ENCODE measurements around the gene PHLDA1. TPM values are rescaled to one million over a fixed set of nuclear protein-coding genes. Genes with fewer than 3 reads are reported as not detected.

The PHLDA1 gene
- total RNA-seq, 1 donor from 2014 or later = 102 TPM

GRCh38 chr12:75984577-75985182, 46.9 kb downstream of the PHLDA1 start:
- peak; percentile 44 for ATAC-seq

GRCh38 chr12:75983851-75984250, 47.7 kb downstream of the PHLDA1 start:
- peak; percentile 58 for ATAC-seq

DNA sequence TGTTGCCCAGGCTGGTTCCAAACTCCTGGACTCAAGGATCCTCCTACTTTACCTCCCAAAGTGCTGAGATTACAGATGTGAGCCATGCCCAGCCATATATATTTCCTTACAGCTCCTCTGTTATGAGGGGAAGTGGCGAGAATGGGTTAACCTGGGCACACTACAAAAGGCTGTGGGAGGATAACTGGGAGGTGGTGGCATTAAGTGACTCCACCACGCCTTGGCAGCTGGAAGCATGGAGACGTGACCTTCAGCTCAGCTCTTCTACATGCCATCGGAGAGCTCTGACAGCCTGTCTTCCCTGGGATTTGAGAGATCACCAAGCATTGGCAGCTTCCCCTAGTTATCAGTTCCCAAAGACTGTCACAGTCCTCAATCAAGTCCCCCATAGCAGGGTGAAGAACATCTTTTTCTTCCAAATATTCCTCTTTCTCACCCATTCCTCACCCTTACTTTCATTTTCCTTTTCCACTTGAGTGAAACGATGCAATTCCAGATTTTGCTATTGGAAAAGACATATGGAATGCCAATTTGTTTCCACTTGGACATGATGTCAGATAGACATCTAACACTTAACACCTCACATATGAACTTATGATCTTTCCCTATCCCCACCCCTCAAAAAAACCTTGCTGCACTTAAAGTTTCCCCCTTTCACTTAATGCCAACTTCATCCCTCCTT, 48.5 kb downstream of the PHLDA1 start:
- peak; percentile 42 for ATAC-seq

GRCh38 chr12:75982169-75982564, 49.4 kb downstream of the PHLDA1 start:
- ATAC-seq = no peak

GRCh38 chr12:75981247-75982168, 50.1 kb downstream of the PHLDA1 start:
- no peak for ATAC-seq

DNA sequence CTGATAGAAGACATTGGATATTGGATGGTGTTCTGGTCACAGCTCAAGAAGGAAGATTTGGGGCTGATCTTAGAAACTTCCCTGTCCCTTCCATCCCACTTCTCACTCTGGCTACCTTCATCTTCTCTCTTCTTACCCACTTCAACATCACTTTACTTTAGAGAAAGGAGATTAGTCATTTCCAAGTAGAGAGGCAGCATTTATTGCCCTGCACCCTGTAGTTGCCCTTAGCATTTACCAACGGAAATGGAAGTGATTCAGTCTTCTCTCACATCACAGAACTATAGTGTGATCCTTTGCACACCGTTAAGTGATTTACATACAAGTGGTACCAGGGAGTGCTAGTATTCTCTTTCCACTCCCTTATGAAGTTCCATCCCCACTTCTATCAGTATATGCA, 52.4 kb downstream of the PHLDA1 start:
- peak; percentile 27 for ATAC-seq

DNA sequence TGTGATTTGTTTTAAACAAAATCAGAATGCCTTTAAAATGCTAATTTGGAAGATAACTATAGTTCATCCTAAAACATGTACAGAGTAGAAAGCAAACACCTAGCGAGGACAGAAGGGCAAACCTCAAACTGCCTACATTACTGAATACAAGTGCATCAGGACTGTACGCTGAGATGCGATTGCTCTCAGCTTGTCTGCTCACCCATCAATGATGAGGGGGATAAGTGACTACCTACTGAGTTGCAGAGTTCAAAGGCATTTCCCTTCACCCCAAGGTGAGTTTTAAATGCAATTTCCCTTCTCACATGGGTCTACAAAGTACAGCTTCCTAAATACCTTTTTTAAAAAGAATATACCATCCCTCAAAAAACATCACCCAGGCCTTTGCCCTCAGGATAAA, 52.9 kb downstream of the PHLDA1 start:
- no peak for ATAC-seq

DNA sequence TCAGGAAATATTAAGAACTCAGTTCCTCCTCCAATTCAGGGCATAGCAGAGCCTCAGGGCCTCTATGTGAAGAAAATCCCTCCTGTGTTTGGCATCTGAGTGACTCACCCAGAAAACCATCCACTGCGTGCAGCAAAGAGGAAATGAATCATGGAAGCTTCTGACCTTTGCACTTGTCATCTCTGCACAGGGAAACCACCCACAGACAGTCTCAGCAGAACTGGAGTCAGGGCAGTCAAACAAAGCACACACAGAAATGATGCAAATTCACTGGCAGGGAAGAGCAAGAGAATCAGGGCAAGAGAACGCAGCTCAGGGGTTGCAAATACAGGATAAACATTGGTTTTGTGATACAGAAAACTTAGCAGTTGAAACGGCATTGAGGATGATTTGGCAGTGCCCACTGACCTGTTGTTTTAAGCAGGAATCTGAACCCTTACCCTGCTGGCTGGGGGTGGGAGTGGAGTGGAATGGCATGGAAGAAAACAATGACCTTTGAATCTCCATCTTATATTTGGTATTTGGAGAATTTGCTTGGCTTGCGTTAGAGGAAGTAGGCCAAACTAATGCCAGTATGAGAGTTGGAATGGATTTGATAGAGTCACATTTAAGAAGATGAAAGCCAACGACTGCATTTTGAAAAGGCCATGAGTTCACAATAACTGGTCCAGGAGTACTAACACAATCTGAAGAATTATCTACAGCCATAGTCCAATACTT, 53.5 kb downstream of the PHLDA1 start:
- ATAC-seq = peak; percentile 99

GRCh38 chr12:75977590-75977951, 54.0 kb downstream of the PHLDA1 start:
- ATAC-seq = peak; percentile 2

DNA sequence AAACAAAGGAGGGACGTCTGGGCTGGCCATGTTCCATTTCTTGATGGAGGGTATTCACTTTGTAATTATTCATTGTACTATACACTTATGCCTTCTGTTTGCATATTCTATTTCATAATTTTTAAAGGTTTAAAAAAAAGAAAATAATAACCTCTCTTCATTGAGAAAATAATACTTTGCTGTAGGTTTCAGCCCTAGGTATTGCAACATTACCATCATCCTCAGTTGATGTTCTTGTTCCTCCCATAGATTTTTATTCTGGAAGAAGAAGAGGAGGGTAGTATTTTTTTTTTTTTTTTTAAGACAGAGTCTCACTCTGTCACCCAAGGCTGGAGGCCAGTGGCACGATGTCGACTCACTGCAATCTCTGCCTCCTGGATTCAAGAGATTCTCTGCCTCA, 54.7 kb downstream of the PHLDA1 start:
- no peak for ATAC-seq

DNA sequence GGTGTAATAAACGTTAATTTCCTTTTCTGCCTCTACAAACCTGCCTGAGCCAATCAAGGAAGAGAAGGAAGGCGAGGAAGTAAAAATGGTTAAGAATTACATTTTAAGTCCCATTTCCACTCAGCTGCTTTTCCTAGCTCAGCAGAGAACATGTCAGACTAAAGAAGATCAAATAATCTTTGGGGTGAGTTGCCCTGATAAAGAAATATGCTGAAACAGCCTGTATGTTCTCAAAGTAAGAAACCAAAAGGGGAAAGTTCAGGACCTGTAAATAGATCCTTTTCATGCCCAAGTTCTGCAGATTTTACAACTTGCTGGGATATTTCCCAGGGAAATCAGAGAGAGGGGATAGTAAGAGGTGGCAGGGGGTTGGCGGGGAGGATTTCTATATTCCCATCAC, 55.5 kb downstream of the PHLDA1 start:
- ATAC-seq = no peak

GRCh38 chr12:75975702-75976101, 55.9 kb downstream of the PHLDA1 start:
- ATAC-seq = no peak

Other genes with a start within 250 kb of the PHLDA1 start
- 194 TPM for gene NAP1L1, start 52.9 kb upstream of the PHLDA1 start, total RNA-seq